Measurements from ENCODE around the gene ACTN1.

DNA sequence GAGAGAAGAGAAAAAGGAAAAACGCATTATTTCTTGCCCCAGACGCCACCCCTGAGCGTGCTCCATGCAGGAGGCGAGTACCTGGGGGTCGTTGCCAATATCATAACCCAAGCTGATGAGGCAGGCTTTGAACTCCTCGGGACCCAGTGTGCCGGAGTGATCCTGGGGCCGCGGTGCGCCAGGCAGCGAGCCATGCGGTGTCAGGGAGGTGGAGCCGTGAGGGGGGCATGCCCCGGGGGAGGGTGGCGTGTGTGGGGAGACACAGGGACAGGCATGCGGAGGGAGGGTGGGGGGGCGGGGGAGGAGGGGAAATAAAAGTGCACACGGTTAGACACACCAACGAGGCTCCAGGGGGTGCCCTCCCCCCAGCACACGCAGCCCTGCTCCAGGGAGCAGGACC lies 100.2 kb downstream of the ACTN1 start:
- TF ChIP-seq, protein P1, sequence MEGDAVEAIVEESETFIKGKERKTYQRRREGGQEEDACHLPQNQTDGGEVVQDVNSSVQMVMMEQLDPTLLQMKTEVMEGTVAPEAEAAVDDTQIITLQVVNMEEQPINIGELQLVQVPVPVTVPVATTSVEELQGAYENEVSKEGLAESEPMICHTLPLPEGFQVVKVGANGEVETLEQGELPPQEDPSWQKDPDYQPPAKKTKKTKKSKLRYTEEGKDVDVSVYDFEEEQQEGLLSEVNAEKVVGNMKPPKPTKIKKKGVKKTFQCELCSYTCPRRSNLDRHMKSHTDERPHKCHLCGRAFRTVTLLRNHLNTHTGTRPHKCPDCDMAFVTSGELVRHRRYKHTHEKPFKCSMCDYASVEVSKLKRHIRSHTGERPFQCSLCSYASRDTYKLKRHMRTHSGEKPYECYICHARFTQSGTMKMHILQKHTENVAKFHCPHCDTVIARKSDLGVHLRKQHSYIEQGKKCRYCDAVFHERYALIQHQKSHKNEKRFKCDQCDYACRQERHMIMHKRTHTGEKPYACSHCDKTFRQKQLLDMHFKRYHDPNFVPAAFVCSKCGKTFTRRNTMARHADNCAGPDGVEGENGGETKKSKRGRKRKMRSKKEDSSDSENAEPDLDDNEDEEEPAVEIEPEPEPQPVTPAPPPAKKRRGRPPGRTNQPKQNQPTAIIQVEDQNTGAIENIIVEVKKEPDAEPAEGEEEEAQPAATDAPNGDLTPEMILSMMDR (IDR thresholded peaks at IDR 0.05; ENCODE audit: low read depth, low read length) = no peak
- no peak for TF ChIP-seq EZH2phosphoT487 (IDR thresholded peaks at IDR 0.05; ENCODE audit: low read depth)
